Stimulated activated CD4-positive, alpha-beta T cell treated with anti-CD3 and anti-CD28 coated beads, Interleukin-12 subunit alpha, Interleukin-12 subunit beta, amount 100 ng/mL, for 4 hours (primary cell): ENCODE data around the gene TCTA.

Experiments
- DNase-seq: peaks from one replicate; pipeline ENCODE4 v3.0.0-alpha.2; 2020

Gene TCTA

DNA sequence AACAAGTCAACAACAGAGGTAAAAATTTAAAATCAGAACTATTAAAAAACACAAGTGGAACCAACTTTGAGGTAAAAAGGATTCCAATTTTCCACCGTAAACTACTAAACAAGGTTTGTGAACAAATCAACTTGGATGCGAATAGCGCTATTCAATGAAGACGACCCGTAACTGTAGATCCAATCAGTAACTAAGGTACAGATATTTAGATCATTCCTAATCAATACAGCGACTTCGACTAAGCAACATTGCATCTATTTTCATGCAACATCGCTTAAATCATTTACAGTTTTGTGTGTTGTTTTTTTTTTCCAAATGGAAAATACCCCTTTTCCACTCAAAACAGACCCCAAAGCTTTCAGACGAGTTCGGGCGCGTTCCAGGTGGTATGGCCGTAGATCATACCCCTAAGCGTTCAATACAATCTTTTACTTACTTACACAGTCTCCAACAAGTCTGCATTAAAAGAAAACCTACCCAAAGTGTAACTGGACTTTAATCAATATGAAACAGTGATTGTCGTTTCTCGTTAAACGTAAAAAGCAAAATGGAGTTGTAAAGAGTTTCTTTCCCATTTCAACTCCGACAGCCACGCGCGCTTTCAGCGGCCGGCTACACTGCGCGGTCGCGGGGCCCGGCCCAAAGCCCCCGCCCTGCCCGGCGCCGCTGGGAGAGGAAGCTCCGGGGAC, 1.2 kb upstream of the TCTA start:
- DNase-seq = no peak

- peak; percentile 52 for DNase-seq
Observed at GRCh38 chr3:49411535-49411967, 672 bp upstream of the TCTA start.

DNA sequence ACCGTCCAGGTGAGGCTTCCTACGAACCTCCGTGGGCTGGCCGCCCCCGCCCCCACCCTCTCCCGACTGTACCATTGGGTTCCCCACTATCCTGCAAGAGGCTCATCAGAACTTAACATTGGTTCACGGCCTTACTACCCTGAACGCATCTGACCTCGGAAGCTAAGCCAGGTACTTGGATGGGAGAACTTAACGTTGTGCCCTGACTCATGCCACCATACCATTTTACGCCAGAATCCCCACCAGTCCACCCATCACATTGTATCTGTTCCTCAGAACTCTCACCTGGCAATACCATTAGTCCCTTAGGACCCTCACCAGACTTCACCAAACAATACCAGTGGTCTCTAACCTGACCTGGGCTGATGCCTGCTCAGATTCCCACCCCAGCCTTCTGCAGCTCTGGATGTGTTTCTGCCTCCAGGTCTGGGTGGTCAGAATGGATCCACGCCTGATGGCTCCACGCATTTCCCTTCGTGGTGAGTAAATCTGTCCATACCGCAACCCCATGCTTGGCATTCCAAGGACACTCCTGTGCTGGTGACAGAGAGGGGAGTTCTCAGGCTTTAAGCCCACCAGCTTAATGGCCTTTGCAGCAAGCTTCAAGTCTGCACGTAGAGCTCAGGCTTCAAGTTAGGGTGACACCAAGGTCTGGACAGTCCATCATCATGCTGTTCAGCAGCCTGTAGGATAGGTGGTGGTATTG, 562 bp downstream of the TCTA start:
- DNase-seq = no peak

DNA sequence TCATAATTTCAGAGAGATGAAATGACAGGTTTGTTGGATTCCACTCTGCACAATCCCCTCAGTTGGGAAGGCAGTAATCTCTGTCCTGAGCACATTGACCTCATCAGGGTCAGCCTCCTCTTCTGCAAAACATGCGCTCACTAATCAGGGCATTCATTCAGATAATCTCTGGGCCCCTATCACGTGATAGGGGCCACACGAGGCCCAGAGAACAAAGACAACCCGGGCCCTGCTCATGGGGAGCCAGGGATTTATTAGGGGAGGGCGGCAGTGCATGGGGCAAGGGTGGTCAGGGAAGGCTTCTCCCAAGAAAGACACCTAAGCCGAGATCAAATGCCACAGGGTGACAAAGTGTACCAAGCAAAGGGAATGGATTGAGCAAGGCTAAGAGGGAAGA, 1.1 kb downstream of the TCTA start:
- no peak for DNase-seq

DNA sequence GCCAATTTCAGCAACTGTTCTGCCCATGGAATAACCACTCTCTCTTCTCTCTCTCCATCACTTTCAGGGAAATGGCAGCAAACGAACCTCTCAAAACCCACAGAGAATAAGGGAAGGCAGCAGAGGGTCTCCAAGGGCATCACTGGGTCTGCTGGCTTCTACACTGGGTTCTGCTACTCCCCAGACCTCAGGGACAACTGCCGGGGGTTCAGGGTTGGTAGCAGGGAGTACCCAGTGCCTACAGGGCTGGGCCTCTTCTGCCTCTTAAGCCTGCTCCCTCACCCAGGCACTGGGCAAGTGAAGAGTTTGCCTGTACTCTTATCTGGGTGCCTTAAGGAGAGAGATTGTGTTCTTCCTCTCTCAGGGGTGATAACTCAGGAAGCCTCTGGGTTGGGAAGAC, 2.5 kb downstream of the TCTA start:
- no peak for DNase-seq

DNA sequence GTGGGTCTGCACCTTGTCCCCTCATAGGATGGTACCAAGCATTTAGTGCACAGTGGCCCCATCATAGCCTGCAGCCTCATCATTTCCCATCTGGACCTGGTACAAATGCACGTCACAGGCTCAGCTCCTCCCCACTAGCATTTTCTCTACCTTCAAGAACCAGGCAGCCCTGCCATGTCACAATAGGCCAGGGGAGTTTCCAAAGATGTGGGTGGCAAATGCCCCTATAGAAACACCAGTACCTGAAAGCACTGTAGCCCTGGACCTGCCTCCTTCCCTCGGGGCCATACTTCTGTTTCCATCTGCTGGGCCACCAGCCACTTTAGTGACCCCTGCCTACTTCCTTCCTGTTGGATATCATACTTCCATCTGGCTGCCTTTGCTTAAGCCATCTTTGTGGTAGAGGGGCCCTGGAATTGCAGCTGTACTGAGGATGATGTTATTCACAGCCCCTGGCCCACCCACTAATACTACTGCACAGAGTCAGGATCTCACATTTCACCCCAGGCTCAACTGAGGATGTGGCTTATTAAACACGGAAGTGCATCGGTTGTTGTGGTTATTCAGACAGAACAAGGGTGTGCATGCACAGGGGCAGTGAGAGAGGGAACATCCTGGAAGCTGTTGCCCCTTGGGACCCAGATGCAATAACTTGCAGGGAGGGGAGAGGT, 3.8 kb downstream of the TCTA start:
- peak; percentile 44 for DNase-seq

DNA sequence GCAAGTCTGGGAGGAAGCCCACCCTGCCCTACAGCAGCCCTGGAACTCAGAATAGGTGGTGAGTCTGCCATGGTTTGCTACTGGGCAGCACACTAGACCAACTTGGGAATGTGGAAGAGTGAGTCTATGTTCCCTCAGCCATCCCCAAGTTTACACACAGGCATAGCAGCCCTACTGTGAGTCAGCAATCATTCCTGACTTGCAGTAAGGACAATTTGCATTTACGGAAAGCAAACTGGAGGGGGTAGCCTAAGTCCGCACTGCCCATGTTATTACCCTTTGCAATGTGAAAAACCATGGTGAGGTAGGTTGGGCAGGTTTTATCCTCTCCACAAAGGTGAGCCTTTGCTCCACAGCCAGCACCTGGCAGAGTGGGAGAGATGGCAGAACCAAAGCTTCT, 4.6 kb downstream of the TCTA start:
- DNase-seq = no peak

DNA sequence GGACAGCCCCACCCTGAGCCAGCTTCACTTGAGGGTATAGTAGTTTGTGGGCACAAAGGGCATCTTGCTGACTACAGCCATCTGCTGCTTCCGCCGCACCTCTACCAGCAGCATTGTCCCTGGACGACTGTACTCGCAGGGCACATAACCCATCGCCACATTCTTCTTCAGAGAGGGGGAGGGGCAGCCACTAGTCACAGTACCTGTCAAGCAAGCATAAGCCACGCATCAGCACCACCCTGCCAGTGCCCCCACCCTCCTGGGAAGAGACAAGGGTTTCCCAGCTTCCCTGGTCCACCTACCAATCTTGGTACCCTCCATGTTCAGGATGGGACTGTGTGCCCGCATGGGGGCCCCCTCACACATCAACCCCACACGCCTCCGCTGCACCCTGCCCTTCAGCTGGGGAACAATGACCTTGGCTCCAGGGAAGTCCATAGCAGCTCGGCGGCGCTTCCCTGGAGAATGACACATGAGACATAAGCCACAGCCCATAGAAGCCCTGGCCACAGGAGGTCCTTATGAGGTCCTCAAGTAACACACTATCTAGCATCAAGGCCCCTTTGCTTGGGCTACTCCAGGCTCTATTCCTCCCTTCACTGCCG, 5.4 kb downstream of the TCTA start:
- DNase-seq = no peak

DNA sequence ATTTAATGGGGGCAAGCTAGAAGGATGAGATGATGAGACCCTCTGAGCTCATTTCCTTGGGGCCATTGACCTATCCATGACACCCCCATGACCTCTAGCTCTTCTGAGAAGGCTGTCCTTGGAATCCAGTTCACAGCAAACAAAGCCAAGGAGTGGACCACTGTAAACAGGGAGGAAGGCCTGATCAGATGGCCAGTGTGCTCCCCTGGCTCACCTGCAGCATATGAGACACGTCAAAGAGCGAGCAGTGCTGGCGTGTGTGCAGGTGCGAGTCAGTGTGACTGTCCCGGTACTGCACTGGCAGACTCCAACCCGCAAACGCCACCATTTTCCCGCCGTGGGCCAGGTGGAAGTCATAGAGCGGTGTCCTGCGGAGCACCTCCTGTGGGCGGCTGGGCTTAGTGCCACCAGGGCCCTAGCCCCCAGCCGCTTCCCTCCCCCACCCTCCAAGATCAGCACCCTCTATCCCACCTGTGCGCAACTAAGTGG, 9.7 kb downstream of the TCTA start:
- no peak for DNase-seq

- DNase-seq = no peak
Observed at GRCh38 chr3:49422379-49423248, 10.4 kb downstream of the TCTA start, which contains the start of gene AMT. AMT (minus strand) TSS chr3:49422473; CDS start chr3:49422450, 23 bp downstream.

DNA sequence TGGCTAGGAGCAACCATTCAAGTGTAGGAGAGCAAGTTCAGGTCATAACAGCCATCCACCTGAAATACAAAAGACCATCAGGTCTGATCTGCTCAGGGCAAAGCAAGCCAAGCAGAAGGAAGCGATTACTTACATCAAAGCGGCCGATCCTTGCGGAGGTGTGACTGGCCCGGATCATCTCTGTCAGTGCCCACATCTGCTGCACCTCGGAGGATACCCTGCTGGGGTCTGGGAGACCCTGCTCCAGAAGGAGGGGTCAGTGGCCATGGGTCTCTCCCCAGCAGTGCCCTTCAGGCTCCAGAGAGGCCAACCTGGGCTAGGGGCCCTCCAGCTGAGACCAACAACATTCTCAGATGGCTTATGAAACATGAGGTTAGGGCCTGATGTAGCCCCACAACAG, 12.6 kb downstream of the TCTA start:
- DNase-seq = no peak

GRCh38 chr3:49427586-49427985, 15.4 kb downstream of the TCTA start:
- DNase-seq = no peak

- no peak for DNase-seq
Observed at GRCh38 chr3:49428752-49429080, 16.5 kb downstream of the TCTA start.

DNA sequence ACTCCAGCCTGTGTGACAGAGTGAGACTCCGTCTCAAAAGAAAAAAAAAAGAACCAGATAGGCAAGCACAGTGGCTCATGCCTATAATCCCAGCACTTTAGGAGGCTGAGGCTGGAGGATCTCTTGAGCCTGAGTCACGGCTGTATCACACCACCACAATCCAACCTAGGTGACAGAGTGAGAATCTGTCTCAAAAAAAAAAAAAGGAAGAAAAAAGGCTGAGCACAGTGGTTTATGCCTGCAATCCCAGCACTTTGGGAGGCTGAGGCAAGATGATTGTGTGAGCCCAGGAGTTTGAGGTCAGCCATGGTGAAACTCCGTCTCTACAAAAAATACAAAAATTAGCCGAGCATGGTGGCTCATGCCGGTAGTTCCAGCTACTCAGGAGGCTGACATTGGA, 22.5 kb downstream of the TCTA start:
- DNase-seq = no peak

- DNase-seq = no peak
Observed at GRCh38 chr3:49445391-49445790, 33.2 kb downstream of the TCTA start.

DNA sequence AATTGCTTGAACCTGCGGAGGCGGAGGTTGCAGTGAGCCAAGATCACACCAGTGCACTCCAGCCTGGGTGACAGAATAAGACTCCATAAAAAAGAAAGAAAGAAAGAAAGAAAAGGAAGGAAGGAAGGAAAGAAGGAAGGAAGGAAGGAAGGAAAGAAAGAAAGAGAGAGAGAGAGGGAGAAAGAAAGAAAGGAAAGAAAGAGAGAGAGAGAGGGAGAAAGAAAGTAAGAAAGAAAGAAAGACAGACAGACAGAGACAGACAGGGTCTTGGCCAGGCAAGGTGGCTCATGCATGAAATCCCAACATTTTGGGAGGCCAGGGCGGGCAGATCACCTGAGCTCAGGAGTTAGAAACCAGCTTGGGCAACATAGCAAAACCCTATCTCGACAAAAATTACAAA, 41.4 kb downstream of the TCTA start:
- DNase-seq = no peak

DNA sequence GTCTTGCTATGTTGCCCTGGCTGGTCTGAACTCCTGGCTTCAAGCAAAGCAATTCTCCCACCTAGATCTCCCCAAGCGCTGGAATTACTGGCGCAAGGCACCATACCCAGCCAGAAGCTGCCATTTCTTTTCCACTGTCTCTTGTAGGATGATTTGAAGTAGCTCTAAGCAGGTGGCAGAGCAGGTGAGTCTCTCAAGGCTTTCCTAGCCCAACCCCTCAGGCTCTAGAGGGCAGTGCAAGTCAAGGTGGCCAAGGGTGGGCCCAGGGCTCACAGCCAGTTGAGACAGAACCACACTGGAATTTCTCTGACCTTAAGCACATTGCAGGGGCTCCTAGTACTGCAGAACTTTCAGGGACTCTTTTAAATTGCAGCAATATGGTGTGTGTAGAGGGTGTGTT, 42.2 kb downstream of the TCTA start:
- no peak for DNase-seq

- no peak for DNase-seq
Observed at GRCh38 chr3:49454898-49455681, 42.9 kb downstream of the TCTA start.

- no peak for DNase-seq
Observed at GRCh38 chr3:49456466-49456865, 44.2 kb downstream of the TCTA start.

DNA sequence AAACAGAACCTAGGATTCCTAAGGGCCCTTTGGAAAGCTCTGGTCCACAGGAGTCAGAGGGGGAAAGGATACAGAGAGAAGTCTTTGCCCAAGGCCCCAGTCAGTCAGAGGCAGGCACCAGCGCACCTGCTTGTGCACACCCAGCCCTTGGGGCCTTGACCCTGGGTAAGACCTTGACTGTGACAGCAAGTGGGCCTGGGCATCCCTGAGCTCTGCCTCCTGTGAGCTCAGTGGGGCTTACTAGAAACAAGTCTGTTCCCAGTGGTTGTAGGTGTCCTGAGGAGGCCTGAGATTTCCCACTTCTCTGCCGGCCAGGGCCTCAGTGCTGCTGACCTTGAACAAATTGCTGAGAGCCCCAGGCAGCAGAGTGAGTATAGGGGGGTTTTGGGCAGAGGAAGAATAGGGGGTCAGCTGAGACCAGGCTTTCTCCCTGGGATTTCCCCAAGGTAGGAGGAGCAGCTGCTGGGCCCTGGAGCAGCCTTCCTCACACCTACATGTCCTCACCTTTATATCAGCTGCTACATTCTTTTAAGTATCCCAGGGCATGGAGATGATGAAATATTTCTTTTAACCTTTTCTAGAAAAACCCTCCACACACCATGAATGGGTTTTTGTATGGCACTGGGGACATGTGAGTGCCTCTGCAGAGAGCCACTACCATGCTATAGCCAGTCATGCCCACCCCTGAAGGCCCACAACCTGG, 48.1 kb downstream of the TCTA start:
- DNase-seq = no peak

DNA sequence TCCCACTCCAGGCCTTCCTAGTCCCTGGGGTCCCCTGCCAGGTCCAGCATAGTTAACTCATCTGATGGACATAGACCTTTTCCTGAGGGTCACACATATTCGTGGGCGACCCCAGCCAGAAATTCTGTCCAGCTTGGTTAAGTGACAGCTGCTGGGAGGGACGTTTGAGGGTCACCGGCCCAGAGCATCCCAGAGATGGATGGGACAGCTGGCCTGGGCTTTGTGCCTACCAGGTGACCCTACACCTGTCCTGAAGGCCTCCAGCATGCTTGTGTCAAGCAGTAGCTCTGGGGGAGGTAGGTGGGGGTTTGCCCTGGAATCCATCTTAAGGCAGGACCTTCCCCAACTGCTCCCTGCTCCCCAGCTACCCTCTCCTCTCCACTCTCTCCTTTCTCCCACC, 48.7 kb downstream of the TCTA start:
- no peak for DNase-seq
